Kidney (tissue), 14 donors: Measurements from ENCODE around the gene ST3GAL4. TPM values are rescaled to one million over a fixed set of nuclear protein-coding genes. Genes with fewer than 3 reads are reported as not detected.

Source experiments
- DNase-seq, 5 donors: peaks; one replicate each; pipeline ENCODE4 v3.0.0-alpha.2; 2013 to 2020
- FAIRE-seq: peaks from 2 replicates; lab custom pipeline; 2012; peaks lifted over from hg19 to GRCh38; lab: Jason Lieb, UNC
- H3K27ac ChIP-seq, 2 donors: one replicate each; pipeline ENCODE4 v1.7.0; 2013; ENCODE audit warnings: low read depth in 2 of 2, low read length in 2 of 2, inconsistent platforms in 1 of 2
- H3K27me3 ChIP-seq: one replicate; pipeline ENCODE4 v1.7.1; 2013; ENCODE audit warnings: low read length, inconsistent platforms; ENCODE audit not compliant: control insufficient read depth, insufficient read depth
- H3K36me3 ChIP-seq, 3 donors: one replicate each; pipeline versions ENCODE4 v1.7.0 to v1.7.1; 2013; ENCODE audit warnings: low read length in 3 of 3, control low read depth in 1 of 3, inconsistent platforms in 1 of 3; ENCODE audit not compliant: insufficient read depth in 3 of 3, control insufficient read depth in 2 of 3
- H3K4me1 ChIP-seq, 3 donors: one replicate each; pipeline versions ENCODE4 v1.7.0 to v1.7.1; 2013; ENCODE audit warnings: low read length in 3 of 3, inconsistent platforms in 1 of 3, low read depth in 1 of 3; ENCODE audit not compliant: control insufficient read depth in 2 of 3, insufficient read depth in 2 of 3
- H3K4me3 ChIP-seq, 3 donors: one replicate each; pipeline versions ENCODE4 v1.7.0 to v1.8.1; 2013; ENCODE audit warnings: low read length in 3 of 3, control low read depth in 1 of 3, inconsistent platforms in 1 of 3
- H3K9ac ChIP-seq, 3 donors: one replicate each; pipeline versions ENCODE4 v1.7.0 to v1.7.1; 2013; ENCODE audit warnings: low read length in 3 of 3, control low read depth in 1 of 3, inconsistent platforms in 1 of 3
- H3K9me3 ChIP-seq, 3 donors: one replicate each; pipeline versions ENCODE4 v1.7.0 to v1.7.1; 2013; ENCODE audit warnings: low read length in 3 of 3, control low read depth in 1 of 3, inconsistent platforms in 1 of 3; ENCODE audit not compliant: control insufficient read depth in 2 of 3, insufficient read depth in 1 of 3
- CTCF ChIP-seq: IDR thresholded peaks from 3 replicates; pipeline ENCODE4 v1.5.1; 2012; ENCODE audit warnings: mild to moderate bottlenecking, moderate library complexity, borderline replicate concordance; ENCODE audit not compliant: insufficient read depth; ENCODE audit errors: extremely low read depth
- intact Hi-C: fragments of 100-400 bp; cut with DNase I; formaldehyde crosslinking; loops from one replicate; pipeline ENCODE4 v1.11.1; 2022
- polyA plus RNA-seq: library from polyadenylated mRNA; stranded (reverse); fragments of 350-450 nt; fragmentation: Illumina TruSeq; extraction: RNeasy Lipid Tissue Mini Kit (QIAGEN cat#74804); gene quantifications from one replicate; pipeline ENCODE4 v1.2.3, GENCODE V29; 2014; ENCODE audit warnings: low read depth, low replicate concordance; ENCODE audit not compliant: insufficient read depth
- total RNA-seq: library from RNA; stranded (reverse); fragmentation: NEBNext Ultra II Directional; extraction: Animal tissue kit (Norgen Biotek cat#: 25700); gene quantifications from one replicate; pipeline ENCODE4 v1.2.1, GENCODE V29; 2021
- donor health status: control.
- donor health status: control.
- donor health status: control.
- donor health status: control.
- donor health status: control.
- donor health status: DM: yes; HTN: yes; CAD: no.
- donor health status: Normal renal cell carcinoma (clear cell type).

The ST3GAL4 gene
- total and polyA plus RNA-seq, 2 donors from 2014 or later: 27.4 to 72.8 TPM

- Histone ChIP-seq H3K9me3 (no peaks in the 10 kb centered on the region), H3K27me3 (no peaks in the 10 kb centered on the region), H3K4me1 (peaks cover 0 to 5% (median 0%) of the 10 kb centered on the region in 3 donors), H3K27ac (no peak overlapping the region), H3K4me3 (no peak overlapping the region), H3K36me3 (no peaks in the 10 kb centered on the region), H3K9ac (peak overlapping the region in 1 of 3 donors; percentile 56)
- FAIRE-seq: no peak
- intact Hi-C loops: no loop called here
- no peak for TF ChIP-seq CTCF
- DNase-seq: no peak
These were observed 36.6 kb downstream of the ST3GAL4 start for GRCh38 chr11:126391970-126392632.

GRCh38 chr11:126392633-126393013 lies 37.1 kb downstream of the ST3GAL4 start:
- no peak overlapping the region for H3K4me3 ChIP-seq
- intact Hi-C loops: no loop called here
- H3K9ac ChIP-seq: peak overlapping the region in 1 of 3 donors; percentile 56
- no peaks in the 10 kb centered on the region for H3K27me3 ChIP-seq
- DNase-seq (peak in 1 of 5 donors; percentile 64), FAIRE-seq (no peak)
- no peaks in the 10 kb centered on the region for H3K36me3 ChIP-seq
- H3K9me3 ChIP-seq: no peaks in the 10 kb centered on the region
- peaks cover 0 to 5% (median 0%) of the 10 kb centered on the region in 3 donors for H3K4me1 ChIP-seq
- no peak for TF ChIP-seq CTCF
- H3K27ac ChIP-seq: no peak overlapping the region

- intact Hi-C loops: no loop called here
- H3K9ac ChIP-seq: no peak overlapping the region
- H3K9me3 ChIP-seq: no peaks in the 10 kb centered on the region
- H3K36me3 ChIP-seq: no peaks in the 10 kb centered on the region
- FAIRE-seq: no peak
- no peak for TF ChIP-seq CTCF
- H3K27ac ChIP-seq: no peak overlapping the region
- H3K27me3 ChIP-seq: no peaks in the 10 kb centered on the region
- H3K4me1 ChIP-seq: peaks cover 0 to 5% (median 0%) of the 10 kb centered on the region in 3 donors
- DNase-seq: no peak
- H3K4me3 ChIP-seq: no peak overlapping the region
These were observed 37.7 kb downstream of the ST3GAL4 start for GRCh38 chr11:126393143-126393542.
